K562 (cell line): Measurements from ENCODE around the gene FABP3. TPM values are rescaled to one million over a fixed set of nuclear protein-coding genes. Genes with fewer than 3 reads are reported as not detected.

Source experiments
- ATF1 ChIP-seq, 2 experiments: fragments of 450-650 bp in 1 of 2; IDR thresholded peaks; 2 replicates each; pipeline ENCODE4 v1.6.1; 2016; ENCODE audit warnings: missing compliant biosample characterization in 1 of 2, missing genetic modification characterization in 1 of 2
- DACH1 ChIP-seq: fragments of 450-650 bp; IDR thresholded peaks from 2 replicates; pipeline ENCODE4 v1.6.1; 2018; ENCODE audit not compliant: partially characterized antibody
- NR0B1 ChIP-seq: fragments of 450-650 bp; IDR thresholded peaks from one replicate; pipeline ENCODE4 v1.6.1; 2018; ENCODE audit warnings: mild to moderate bottlenecking, moderate library complexity; ENCODE audit not compliant: partially characterized antibody
- SAFB2 ChIP-seq: fragments of 200-400 bp; formaldehyde crosslinking; IDR thresholded peaks from 2 replicates; pipeline ENCODE4 v1.6.1; 2018; ENCODE audit warnings: borderline replicate concordance, low read length, low read depth, moderate library complexity; ENCODE audit not compliant: severe bottlenecking
- TBL1XR1 ChIP-seq, 2 experiments: IDR thresholded peaks; 2 replicates each; pipeline ENCODE4 v1.6.1; 2012; ENCODE audit warnings: improper control_type of control experiment in 2 of 2, low read length in 2 of 2, mild to moderate bottlenecking in 1 of 2
- TEAD1 ChIP-seq, 2 experiments: fragments of 450-650 bp in 1 of 2; sonication (generic) in 1 of 2; formaldehyde crosslinking; IDR thresholded peaks; 2 replicates each; pipeline versions ENCODE4 v1.4.0 to v1.8.0; 2020 to 2022; ENCODE audit warnings: mild to moderate bottlenecking in 2 of 2, missing genetic modification reagents in 1 of 2
- ZNF764 ChIP-seq: fragments of 250-450 bp; sonication (Bioruptor Pico); IDR thresholded peaks from 2 replicates; pipeline ENCODE4 v1.4.0; 2020; ENCODE audit warnings: low read depth, mild to moderate bottlenecking, moderate library complexity
- polyA plus RNA-seq, 8 experiments: library from polyadenylated mRNA; depleted of rRNA in 4 of 8; stranded (reverse) in 5 of 8; unstranded in 3 of 8; fragments of >200 nt; fragmentation: Nextera tagmentation in 2 of 8; fragmentation: Illumina TruSeq in 1 of 8; extraction: Ambion mirVana in 2 of 8; extraction: Trizol in 1 of 8; gene quantifications; 2 replicates each; pipeline versions ENCODE4 v1.2.1 to v1.2.3, GENCODE V29; 2011 to 2014; ENCODE audit warnings: inconsistent platforms in 1 of 8, missing spikeins in 1 of 8
- total RNA-seq, 7 experiments: library from RNA; depleted of rRNA in 6 of 7; stranded (reverse); fragments of >200 nt in 6 of 7; fragmentation: Illumina TruSeq in 2 of 7; extraction: Trizol in 2 of 7; gene quantifications; 2 replicates each; pipeline versions ENCODE4 v1.2.1 to v1.2.3, GENCODE V29; 2011 to 2021; ENCODE audit warnings: low replicate concordance in 1 of 7
- TF ChIP-seq, protein P1 (sequence below), 3 experiments: IDR thresholded peaks in 2 of 3; conservative IDR thresholded peaks in 1 of 3; 2 replicates each; pipeline ENCODE4 v1.5.1; 2011 to 2012; ENCODE audit warnings: low read length in 3 of 3, mild to moderate bottlenecking in 3 of 3, control low read depth in 2 of 3, improper control_type of control experiment in 1 of 3, inconsistent platforms in 1 of 3, low read depth in 1 of 3, mixed read lengths in 1 of 3, moderate library complexity in 1 of 3; ENCODE audit not compliant: insufficient read depth in 2 of 3
- TF ChIP-seq, protein P2 (sequence below): fragments of 450-650 bp; IDR thresholded peaks from 2 replicates; pipeline ENCODE4 v1.6.1; 2016; ENCODE audit warnings: mild to moderate bottlenecking, moderate library complexity

Gene FABP3
- total and polyA plus RNA-seq, 9 of the 15 experiments (the other 6 are each of a cell fraction or from before 2014, with no cell fraction given): 0.22 TPM; not detected in 8

DNA sequence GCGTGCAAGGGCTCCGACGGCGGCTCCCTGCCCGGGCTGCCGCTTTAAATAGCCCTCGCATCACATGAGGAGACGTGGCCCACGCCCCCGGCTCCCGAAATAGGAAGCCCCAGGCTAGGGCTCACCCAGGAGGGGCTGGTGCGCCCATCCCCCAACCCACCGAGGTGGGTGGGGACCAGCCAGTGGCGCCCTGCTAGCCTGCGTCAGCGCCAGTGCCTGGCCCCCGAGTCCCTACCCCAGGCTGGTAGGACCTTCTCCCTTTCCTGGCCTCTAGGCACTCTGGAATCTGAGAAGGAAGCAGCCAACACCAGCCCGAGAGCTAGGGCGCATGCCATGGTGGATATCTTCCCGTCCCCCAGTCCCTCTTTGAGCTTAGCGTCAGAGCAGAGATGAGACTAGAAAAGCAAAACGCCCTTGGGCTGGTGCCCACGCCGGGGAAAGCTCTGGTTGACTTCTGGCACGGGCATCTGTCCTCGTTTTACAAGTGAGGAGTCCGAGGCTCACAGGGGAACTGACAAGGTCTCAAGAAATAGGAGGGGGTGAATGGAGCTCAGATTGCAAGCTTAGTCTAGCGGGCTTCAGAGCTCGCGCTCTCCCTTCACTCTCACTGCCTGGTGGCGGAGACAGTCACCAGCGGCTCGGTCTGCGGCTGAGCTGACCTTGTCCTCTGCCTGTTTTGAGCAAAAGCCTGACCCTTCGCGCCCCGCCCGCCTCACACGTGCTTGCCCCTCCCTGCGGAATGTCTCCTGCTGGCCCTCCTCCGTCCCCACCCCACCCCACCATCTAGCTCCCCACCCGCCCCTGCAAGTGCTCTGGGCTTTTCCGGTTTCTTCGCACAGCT, at the start of gene FABP3 (continued):
- TF ChIP-seq, protein P1, sequence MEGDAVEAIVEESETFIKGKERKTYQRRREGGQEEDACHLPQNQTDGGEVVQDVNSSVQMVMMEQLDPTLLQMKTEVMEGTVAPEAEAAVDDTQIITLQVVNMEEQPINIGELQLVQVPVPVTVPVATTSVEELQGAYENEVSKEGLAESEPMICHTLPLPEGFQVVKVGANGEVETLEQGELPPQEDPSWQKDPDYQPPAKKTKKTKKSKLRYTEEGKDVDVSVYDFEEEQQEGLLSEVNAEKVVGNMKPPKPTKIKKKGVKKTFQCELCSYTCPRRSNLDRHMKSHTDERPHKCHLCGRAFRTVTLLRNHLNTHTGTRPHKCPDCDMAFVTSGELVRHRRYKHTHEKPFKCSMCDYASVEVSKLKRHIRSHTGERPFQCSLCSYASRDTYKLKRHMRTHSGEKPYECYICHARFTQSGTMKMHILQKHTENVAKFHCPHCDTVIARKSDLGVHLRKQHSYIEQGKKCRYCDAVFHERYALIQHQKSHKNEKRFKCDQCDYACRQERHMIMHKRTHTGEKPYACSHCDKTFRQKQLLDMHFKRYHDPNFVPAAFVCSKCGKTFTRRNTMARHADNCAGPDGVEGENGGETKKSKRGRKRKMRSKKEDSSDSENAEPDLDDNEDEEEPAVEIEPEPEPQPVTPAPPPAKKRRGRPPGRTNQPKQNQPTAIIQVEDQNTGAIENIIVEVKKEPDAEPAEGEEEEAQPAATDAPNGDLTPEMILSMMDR (IDR thresholded peaks at IDR 0.05 in 2 of 3, conservative IDR thresholded peaks at IDR 0.05 in 1 of 3; ENCODE audit: insufficient read depth in 2 of 3, low read depth in 1 of 3, low read length in 3 of 3): 0 out of 6 replicates have a peak, but pooled peaks of 1 of the 3 experiments have one; percentile 6
- TF ChIP-seq, protein P2, sequence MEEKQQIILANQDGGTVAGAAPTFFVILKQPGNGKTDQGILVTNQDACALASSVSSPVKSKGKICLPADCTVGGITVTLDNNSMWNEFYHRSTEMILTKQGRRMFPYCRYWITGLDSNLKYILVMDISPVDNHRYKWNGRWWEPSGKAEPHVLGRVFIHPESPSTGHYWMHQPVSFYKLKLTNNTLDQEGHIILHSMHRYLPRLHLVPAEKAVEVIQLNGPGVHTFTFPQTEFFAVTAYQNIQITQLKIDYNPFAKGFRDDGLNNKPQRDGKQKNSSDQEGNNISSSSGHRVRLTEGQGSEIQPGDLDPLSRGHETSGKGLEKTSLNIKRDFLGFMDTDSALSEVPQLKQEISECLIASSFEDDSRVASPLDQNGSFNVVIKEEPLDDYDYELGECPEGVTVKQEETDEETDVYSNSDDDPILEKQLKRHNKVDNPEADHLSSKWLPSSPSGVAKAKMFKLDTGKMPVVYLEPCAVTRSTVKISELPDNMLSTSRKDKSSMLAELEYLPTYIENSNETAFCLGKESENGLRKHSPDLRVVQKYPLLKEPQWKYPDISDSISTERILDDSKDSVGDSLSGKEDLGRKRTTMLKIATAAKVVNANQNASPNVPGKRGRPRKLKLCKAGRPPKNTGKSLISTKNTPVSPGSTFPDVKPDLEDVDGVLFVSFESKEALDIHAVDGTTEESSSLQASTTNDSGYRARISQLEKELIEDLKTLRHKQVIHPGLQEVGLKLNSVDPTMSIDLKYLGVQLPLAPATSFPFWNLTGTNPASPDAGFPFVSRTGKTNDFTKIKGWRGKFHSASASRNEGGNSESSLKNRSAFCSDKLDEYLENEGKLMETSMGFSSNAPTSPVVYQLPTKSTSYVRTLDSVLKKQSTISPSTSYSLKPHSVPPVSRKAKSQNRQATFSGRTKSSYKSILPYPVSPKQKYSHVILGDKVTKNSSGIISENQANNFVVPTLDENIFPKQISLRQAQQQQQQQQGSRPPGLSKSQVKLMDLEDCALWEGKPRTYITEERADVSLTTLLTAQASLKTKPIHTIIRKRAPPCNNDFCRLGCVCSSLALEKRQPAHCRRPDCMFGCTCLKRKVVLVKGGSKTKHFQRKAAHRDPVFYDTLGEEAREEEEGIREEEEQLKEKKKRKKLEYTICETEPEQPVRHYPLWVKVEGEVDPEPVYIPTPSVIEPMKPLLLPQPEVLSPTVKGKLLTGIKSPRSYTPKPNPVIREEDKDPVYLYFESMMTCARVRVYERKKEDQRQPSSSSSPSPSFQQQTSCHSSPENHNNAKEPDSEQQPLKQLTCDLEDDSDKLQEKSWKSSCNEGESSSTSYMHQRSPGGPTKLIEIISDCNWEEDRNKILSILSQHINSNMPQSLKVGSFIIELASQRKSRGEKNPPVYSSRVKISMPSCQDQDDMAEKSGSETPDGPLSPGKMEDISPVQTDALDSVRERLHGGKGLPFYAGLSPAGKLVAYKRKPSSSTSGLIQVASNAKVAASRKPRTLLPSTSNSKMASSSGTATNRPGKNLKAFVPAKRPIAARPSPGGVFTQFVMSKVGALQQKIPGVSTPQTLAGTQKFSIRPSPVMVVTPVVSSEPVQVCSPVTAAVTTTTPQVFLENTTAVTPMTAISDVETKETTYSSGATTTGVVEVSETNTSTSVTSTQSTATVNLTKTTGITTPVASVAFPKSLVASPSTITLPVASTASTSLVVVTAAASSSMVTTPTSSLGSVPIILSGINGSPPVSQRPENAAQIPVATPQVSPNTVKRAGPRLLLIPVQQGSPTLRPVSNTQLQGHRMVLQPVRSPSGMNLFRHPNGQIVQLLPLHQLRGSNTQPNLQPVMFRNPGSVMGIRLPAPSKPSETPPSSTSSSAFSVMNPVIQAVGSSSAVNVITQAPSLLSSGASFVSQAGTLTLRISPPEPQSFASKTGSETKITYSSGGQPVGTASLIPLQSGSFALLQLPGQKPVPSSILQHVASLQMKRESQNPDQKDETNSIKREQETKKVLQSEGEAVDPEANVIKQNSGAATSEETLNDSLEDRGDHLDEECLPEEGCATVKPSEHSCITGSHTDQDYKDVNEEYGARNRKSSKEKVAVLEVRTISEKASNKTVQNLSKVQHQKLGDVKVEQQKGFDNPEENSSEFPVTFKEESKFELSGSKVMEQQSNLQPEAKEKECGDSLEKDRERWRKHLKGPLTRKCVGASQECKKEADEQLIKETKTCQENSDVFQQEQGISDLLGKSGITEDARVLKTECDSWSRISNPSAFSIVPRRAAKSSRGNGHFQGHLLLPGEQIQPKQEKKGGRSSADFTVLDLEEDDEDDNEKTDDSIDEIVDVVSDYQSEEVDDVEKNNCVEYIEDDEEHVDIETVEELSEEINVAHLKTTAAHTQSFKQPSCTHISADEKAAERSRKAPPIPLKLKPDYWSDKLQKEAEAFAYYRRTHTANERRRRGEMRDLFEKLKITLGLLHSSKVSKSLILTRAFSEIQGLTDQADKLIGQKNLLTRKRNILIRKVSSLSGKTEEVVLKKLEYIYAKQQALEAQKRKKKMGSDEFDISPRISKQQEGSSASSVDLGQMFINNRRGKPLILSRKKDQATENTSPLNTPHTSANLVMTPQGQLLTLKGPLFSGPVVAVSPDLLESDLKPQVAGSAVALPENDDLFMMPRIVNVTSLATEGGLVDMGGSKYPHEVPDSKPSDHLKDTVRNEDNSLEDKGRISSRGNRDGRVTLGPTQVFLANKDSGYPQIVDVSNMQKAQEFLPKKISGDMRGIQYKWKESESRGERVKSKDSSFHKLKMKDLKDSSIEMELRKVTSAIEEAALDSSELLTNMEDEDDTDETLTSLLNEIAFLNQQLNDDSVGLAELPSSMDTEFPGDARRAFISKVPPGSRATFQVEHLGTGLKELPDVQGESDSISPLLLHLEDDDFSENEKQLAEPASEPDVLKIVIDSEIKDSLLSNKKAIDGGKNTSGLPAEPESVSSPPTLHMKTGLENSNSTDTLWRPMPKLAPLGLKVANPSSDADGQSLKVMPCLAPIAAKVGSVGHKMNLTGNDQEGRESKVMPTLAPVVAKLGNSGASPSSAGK: peak; percentile 81
- TF ChIP-seq TEAD1 (CRISPR knock-in tag; IDR thresholded peaks at IDR 0.05) (peak; percentile 93 to 96), SAFB2 (no peak), TBL1XR1 (IDR thresholded peaks at IDR 0.05; ENCODE audit: low read length in 2 of 2) (no peak), DACH1 (no peak), ATF1 (CRISPR knock-in tag; IDR thresholded peaks at IDR 0.05) (no peak), ATF1 (tag; IDR thresholded peaks at IDR 0.05) (peak; percentile 16; the same call in 1 of the 2 replicates), ZNF764 (CRISPR knock-in tag) (no peak), NR0B1 (no peak)
